Putamen (tissue), 1 donor: ENCODE data around the gene POU1F1.
"Not testable (repeated sequence)": the region's sequence is repeated elsewhere in the genome, so short reads cannot be mapped to it uniquely, and the experiment has no call there.

Source experiments
- DNase-seq: peaks from one replicate; pipeline ENCODE4 v3.0.0-alpha.2; 2016; ENCODE audit warnings: low spot score

POU1F1 gene

DNA sequence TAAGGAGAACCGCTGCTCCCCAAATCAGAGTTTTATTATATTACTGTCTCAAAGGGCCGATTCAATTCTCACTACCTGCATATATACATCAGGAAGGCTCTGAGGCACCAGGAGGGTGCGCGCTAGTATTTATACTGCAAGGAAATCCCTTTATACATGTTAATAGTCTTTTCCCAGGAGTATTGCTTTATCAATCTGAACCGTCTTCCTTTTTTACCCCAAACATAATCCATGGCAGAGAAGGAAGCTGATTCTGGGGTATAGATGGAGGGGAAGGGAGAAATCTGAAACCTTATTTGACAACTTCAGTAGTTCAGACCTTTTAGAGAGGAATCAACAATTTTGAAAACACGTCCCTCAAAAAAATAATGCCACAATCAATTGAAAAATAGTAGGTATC is at the start of gene POU1F1:
Gene POU1F1, minus strand, starts transcription at position 101 of the 400 bp plus-strand sequence. CDS start 122 bp downstream, outside the sequence.
- no peak for DNase-seq

DNA sequence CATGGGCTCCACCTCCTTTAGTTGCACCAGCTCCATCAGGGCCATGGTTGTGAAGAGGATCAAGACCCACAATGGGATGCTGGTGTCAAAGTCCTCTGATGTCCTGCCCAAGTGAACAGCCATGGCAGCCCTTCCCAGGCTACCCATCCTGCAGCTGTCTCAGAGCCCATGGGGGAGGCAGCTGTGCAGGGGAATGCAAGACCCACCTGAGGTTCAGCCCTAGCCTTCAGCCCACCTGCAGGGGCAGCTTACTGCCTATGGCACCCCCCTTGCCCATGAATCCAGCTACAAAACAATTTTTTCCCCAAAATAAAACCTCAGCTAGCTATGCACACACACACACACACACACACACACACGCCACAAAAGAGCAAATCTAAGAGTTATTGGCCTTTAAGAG is 48.2 kb upstream of the POU1F1 start:
- DNase-seq, result no peak

- no peak for DNase-seq
These were observed 44.6 kb upstream of the POU1F1 start for GRCh38 chr3:87320756-87321626.

DNA sequence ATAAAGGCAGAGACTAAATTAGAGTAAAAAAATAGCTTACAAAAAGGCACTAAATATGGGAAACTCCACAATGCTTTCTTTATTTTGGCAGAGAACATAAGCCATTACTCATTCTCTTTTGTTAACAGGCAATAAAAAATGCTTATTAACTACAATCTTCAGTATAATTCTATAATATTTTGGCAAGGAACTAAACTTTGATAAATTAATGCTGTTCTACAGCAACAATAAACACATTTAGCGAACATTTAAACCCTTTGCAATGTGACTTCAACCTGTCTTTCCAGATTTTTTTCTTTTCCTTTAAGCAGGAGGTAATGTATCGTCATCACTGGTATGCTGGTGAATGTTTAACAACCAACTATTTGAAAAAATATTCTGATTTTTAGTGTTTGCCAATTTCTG is 42.2 kb upstream of the POU1F1 start:
- DNase-seq, result no peak

DNA sequence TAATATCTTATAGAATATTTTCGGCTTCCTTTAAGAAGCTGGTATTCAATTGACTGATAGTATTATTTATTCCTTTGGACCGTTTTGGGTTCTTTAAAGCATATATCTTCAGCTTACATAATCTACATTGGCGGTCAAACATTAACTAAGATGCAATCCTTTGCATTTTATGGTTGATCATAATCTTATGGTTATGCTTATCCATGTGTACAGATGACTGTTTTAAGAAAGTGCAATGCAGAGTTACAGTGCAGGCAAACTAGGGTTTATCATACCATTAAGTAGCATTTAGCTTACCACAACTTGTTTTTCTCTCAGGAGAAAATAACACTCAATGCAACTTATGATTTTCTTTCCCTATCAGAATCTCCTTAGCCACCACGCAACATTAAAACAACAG is 41.4 kb upstream of the POU1F1 start:
- no peak for DNase-seq

- DNase-seq, result no peak
These were observed 37.3 kb upstream of the POU1F1 start for GRCh38 chr3:87313641-87314040.

DNA sequence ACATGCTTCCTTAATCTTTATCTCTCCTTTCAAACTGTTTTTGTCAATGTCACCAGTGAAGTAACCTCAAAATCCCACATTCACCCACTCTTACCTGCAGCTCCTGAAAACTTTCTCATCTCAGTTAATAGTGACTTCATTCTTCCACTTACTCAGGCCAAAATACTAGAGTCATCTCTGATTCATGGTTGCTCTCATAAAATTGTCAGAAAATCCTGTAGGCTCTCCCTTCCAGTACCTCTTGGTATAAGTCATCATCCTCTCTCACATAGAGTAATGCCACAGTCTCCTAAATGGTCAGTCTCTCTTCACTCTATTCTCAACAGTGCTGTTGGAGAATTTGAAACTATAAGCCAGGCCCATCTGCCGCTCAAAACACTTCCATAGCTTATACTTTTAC is 34.9 kb upstream of the POU1F1 start:
- DNase-seq, result no peak

GRCh38 chr3:87309601-87310000 is 33.2 kb upstream of the POU1F1 start:
- no peak for DNase-seq

DNA sequence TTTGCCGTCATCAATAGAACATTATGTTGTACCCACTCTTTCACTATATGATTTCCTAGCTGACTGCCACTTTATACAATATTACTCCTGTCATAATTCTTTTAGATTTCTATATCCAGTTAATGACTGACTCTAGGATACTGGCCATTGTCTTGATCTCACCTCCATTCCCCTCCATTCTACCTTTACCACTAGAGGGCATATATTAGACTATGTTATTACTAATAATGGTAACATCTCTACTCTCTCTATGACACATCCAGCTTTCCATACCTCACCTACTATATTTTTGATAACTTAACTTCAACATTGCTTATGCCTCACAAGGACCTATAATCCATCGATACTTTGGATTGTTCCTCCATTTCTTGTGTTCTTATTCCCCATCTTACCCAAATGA is 31.4 kb upstream of the POU1F1 start:
- no peak for DNase-seq

DNA sequence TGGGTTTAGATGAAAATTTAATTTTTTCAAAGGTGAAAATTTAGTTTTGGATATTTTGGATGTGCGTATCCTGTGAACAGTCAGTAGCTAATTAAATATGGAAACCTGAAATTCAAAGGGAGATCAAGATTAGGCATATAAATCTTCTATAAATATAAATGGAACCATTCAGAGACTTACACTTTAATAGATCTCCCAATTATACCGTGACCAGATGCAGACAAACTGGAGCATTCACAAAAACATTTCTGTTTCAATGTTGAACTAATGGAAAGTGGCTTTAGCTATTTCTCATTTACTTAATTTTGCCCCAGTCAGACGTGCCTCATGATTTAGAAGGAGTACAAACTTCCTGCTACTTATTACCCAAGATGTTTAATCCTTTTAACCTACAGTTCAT is 29.1 kb upstream of the POU1F1 start:
- DNase-seq, result no peak

DNA sequence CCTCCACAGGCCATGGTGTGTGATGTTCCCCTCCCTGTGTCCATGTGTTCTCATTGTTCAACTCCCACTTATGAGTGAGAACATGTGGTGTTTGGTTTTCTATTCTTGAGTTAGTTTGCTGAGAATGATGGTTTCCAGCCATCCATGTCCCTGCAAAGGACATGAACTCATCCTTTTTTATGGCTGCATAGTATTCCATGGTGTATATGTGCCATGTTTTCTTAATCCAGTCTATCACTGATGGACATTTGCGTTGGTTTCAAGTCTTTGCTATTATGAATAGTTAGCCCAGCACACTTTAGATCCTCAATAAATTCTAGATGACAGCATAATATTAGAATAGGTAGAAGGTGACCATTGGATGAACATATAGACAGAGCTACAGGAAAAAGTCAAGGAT is 28.6 kb upstream of the POU1F1 start:
- not testable (repeated sequence) for DNase-seq

- DNase-seq, result peak; percentile 18
These were observed 21.8 kb upstream of the POU1F1 start for GRCh38 chr3:87298111-87298718.

DNA sequence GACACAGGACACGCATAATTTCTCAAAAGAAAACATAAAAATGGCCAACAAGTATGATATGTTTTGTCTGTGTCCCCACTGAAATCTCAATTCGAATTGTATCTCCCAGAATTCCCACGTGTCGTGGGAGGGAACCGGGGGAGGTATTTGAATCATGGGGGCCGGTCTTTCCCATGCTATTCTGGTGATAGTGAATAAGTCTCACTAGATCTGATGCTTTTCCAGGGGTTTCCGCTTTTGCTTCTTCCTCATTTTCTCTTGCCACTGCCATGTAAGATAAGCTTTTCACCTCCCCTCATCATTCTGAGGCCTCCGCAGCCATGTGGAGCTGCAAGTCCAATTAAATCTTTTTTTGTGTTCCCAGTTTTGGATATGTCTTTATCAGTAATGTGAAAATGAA is 12.1 kb upstream of the POU1F1 start:
- no peak for DNase-seq

- DNase-seq, result no peak
These were observed 10.6 kb upstream of the POU1F1 start for GRCh38 chr3:87287011-87287410.

DNA sequence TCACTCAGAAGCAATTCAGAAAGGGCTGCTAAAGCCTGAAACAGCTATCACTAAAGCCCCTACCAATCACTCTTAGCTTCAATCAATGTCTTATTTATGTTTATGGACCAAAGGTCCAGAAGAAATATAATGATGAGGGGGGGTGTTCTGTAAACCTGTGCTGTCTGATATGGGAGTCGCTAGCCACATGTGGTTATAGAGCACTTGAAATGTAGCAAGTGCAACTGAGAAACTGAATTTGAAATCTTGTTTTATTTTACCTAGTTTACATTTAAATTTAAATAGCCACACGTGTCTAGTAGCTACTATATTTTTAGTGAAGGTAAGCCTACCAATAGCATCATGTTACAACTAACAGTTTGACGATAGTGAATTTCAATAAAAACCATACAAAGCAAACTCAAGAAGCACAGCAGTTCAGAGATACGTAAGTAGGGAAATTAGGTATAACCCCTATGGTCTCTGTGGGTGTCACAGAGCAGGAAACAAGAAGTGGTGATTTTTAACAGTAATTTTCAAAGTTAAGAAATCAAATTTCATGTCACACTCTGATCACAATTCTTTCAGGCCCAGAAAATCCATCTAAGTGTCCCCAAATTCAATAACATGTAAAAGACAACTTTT is 3.6 kb downstream of the POU1F1 start:
- DNase-seq, result no peak

- no peak for DNase-seq
These were observed 5.3 kb downstream of the POU1F1 start for GRCh38 chr3:87270908-87271700.

- no peak for DNase-seq
These were observed 6.7 kb downstream of the POU1F1 start for GRCh38 chr3:87269723-87270122.

DNA sequence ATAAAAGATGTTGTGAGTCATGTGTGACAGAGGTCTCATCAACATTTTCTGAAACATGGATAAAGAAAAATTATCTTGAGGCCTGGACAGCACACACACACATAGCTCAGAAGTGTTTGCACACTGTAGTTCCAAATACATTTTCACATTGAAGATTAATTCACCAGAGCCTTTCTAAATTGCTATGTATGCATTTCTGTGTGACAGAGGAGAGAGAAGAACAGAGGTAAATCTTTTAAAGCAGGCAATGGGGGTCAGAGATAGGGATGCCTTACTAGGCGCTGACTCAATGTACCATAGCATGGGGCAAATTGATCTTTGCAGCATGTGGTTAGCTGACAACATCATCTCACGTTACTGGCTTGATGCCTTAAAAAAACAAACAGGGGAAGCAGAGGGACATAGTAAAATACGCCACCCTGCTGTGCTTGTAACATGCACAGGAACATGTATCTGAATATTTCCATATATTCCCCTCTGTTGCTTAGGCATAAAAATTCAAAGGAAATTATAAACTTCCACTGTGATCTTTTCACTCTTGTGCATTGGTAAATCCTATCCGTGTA is 7.7 kb downstream of the POU1F1 start:
- DNase-seq, result no peak

DNA sequence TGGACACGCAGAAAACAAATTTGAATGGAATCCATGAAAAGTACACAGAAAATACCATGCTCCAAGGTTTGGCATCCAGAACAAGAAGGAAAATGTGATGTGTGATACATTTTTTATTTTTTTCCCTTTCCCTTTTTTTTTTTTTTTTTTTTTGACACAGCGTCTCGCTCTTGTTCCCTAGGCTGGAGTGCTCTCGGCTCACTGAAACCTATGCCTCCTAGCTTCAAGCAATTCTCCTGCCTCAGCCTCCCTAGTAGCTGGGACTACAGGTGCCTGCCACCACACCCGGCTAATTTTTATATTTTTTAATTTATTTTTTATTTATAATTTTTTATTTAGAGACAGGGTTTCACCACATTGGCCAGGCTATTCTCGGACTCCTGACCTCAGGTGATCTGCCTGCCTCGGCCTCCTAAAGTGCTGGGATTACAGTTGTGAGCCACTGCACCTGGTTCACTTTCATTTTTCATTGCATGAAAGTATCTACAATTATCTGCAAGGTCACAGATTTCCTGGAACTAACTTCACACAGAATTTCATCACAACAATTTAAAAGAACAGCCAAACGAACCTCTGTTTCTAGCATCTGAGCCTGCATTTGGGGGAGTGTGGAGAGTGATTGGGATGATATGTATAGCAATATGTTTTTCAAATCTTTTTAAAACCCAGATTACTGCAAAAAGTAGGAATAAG is 8.3 kb downstream of the POU1F1 start:
- DNase-seq, result no peak

DNA sequence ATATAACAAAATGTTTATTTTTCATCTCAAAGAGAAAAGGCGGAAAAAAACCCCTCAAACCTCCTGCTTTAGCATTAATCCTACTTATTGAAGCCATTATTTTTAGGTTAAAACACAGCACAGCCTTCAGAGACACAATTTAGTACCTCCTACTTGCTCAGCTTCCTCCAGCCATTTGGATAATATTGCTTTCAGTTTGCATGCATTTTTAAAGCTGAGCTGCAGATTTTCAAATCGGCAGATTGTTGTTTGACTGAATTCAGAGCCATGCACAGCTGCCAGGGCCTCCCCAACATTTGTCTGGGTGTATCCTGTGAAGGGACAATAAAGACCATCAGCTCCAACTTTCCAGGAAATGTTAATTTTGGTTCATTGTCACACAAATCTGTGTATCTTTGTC is 14.5 kb downstream of the POU1F1 start:
- DNase-seq, result no peak

DNA sequence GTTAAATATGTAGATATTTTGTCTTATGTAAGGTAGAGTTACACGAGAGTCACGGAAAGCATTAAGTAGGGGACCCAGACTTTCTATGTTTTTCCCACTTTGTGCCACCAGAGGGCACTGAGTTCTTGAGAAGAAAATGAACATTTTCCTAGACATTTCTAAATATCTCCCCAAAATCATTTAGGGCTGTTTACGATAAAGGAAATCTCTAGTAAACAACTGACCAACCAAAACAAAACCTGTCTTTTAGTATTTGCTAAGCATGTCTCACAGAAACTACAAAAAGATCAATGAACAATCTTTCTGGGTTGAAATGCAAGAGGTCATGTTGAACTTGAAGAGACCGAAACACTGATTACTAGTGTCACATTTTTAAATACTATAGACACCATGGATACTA is 16.1 kb downstream of the POU1F1 start:
- DNase-seq, result peak; percentile 23
